Fibroblast of upper back skin (primary cell): ENCODE results near the gene TULP4.
"Not testable (repeated sequence)": the region's sequence is repeated elsewhere in the genome, so short reads cannot be mapped to it uniquely, and the experiment has no call there.

Experiments
- DNase-seq: peaks from one replicate; pipeline ENCODE4 v3.0.0-alpha.2; 2013

The TULP4 gene

DNA sequence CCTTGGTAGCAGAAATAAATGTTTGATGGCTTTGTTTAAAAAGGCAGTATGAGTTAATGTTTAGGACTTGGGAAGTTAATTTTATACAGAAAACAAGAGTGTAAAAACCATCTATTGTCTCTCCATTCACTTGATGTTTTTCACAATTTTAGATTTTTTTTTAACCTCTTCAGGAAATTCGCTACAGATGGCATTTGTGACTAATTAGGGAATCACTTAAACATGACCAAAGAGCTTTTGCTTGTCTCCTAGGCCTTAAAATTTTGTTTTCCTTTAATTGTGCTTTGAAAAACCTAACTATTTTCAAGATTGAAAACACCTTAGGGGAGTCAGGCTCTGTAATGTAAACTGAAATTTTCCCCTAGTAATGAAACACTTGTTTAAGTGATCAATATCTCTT, 17.3 kb downstream of the TULP4 start:
- DNase-seq: no peak

DNA sequence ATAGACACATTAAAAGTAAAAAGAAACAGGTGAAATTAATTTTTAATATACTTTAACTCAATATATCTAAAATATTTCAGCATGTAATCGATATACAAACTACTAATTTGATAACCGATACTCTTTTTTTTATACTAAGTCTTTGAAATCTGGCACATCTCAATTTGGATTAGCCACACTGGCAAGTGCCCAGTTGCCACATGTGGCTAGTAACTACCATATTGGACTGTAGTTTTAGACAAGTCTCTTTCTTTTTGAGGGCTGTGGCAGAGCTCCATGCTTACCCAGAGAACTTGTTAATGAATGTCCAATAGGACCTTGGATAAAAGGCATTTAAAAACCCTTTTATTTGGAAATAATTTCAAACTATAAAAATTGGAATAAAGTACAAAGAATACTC, 17.8 kb downstream of the TULP4 start:
- DNase-seq: no peak

DNA sequence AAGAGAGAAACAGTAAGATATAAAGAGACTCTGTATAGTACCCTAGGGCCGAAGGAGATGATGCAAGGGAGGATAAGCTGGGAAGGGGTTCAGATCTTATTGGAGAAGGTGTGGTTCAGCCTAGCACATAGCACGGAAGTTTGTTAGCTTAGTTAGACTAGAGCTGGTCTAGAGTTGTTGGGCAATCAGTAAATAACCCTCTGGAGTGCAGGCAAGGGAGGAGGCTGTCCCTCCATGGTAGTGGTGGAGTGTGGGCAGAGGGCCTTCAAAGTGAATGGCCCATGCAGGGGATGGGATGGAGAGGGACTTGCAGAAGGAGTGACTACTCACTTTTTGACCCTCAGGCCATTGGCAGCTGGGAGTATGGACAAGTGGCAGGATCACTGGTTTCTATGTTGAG, 20.0 kb downstream of the TULP4 start:
- no peak for DNase-seq

DNA sequence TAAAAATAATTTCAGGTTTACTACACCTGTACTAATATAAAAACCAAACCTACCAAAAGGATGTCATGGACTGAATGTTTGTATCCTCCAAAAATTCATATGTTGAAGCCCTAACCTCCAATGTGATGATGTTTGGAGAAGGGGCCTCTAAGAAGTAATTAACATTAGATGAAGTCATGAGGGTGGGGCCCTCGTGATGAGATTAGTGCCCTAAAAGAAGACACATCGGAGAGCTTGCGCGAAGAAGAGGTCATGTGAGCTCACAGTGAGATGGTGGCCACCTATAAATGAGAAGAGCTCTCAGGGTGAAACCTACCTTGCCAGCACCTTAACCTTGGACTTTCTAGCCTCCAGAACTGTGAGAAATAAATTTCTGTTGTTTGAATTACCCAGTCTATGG, 20.8 kb downstream of the TULP4 start:
- DNase-seq: no peak

DNA sequence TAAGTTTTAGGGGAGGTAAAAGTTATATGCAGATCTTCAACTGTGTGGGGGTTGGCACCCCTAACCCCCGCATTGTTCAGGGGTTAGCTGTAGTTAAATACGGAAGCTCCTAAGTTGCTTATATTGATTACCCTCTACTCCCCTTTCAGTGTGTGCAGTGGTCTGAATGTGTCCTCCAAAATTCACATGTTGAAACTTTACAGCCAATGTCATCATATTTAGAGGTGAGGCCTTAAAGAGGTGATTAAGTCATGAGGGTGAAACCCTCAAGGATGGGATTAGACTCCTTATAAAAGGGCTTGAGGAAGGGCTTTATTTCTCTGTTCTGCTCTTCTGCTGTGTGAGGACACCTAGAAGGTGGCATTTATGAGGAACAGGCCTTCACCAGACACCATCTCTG, 22.3 kb downstream of the TULP4 start:
- no peak for DNase-seq

DNA sequence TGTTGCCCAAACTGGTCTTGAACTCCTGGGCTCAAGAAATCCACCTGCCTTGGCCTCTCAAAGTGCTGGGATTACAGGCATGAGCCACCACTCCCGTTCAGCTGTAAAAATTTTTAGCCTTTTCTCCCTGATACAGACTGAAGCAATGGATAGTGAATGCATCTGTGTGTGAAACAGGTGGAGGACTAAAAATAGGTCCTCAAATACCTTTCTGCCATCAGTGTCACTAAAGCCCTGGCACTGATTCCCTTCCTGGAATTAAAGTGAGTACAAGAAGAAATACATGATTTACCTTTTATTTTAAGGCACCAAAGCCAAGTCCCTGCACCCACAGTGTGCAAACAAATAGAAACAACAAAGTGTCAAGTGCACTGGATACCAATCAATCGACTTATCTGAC, 25.1 kb downstream of the TULP4 start:
- no peak for DNase-seq

DNA sequence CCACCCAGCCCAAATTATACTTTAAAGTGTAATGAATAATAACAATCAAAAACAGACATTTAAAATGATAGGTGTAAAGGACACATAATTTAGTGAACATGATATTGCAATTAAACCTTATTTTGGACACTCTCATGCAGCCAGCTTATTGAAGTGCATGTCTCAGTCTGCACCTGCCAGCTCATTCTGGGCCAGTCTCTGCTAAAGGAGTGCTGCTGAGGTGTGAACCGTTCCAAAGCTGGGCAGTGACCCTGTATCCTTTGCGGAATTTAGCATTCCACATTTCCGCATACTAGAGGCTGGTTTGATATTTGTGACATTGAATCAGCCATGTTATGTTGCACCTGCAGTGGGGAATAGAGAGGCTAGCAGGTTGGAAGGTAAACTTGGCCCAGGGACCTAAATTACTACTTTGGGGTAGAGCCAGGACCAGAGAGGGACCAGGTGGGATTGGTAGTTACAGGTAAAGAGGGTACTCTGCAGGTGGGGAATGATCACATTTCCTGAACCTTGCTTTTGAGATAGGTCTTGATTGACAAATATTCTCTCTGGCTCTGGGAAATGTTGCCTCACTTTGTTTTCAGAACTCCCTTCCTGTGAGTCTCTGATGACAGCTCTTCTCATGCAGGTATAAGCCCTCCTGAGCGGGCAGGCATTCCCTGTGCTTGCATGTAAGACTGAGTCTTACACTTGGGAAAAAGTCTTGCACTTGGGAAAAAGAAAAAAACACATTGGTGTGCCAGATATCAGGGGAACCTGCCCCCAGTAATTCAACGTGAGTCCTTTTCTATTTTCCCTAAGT, 26.2 kb downstream of the TULP4 start:
- no peak for DNase-seq

DNA sequence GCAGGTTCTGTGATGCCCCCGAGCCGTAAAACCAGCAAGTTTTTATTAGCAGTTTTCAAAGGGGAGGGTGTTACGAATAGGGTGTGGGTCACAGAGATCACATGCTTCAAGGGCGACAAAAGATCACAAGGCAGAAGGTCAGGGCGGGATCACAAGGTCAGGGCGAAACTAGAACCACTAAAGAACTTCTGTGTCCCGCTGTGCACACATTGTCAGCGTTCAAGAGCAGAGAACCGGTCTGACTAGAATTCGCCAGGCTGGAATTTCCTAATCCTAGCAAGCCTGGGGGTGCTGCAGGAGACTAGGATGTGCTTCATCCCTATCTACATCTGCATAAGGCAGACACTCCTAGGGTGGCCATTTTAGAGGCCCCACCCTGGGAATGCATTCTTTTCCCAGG, 26.9 kb downstream of the TULP4 start:
- DNase-seq: not testable (repeated sequence)

DNA sequence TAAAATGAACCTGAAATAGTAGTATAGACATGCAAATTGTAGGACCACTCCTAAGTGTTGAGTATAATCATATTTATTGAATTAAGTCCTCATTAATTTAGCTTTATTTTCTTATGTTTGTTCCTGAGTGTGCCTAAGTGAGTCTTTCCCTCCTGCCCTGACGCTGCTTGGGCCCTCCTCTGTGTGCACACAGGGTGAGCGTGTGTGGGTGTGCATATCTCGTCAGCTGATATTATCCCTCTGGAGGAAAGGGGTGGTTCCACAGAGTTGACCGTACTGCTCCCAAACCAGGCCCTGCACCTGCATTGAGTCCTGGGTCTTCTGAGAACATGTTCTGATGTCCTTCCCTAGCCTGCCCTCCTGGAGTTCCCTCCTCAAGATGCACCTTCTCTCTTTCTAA, 28.0 kb downstream of the TULP4 start:
- DNase-seq: no peak

DNA sequence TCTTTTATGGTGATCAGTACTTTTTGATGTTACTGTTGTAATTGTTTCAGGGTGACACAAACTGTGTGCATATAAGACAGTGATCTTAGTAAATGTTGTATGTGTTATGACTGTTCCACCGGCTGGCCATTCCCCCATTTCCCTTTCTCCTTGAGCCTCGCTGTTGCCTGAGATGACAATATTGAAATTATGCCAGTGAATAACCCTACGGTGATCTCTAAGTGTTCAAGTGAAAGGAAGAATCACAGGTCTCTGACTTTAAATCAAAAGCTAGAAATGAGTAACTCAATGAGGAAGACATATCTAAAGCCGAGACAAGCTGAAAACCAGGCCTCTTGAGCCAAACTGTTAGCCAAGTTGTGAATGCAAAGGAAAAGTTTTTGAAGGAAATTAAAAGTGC, 32.3 kb downstream of the TULP4 start:
- no peak for DNase-seq

DNA sequence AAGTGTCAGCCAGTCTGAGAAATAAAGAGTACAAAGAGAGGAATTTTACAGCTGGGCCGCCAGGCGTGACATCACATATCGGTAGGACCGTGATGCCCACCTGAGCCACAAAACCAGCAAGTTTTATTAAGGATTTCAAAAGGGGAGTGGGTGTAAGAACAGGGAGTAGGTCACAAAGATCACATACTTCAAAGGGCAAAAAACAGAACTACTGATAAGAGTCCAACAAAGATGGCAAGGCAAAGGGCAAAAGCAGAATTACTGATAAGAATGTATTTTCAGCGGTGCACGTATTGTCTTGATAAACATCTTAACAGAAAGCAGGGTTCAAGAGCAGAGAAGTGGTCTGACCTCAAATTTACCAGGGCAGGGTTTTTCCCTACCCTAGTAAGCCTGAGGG, 33.2 kb downstream of the TULP4 start:
- DNase-seq: not testable (repeated sequence)

DNA sequence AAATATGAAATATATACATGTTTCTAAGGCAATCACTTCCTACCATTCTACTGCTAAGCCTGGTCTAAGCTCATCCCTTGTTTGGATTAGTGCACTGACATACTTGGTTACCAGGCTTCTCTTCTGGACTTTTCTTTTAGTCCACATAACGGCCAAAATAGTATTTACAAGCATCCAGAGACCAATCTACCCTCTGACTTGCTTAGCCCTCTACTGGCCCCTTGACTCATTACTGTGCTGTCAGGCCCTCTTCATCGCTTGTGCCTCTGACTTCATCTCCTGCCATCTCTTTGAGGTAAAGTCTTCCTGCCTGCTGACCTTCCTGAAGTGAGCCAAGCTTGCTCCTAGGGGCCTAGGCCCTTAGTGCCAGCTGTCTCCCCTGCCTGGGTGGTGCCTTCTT, 35.1 kb downstream of the TULP4 start:
- no peak for DNase-seq

DNA sequence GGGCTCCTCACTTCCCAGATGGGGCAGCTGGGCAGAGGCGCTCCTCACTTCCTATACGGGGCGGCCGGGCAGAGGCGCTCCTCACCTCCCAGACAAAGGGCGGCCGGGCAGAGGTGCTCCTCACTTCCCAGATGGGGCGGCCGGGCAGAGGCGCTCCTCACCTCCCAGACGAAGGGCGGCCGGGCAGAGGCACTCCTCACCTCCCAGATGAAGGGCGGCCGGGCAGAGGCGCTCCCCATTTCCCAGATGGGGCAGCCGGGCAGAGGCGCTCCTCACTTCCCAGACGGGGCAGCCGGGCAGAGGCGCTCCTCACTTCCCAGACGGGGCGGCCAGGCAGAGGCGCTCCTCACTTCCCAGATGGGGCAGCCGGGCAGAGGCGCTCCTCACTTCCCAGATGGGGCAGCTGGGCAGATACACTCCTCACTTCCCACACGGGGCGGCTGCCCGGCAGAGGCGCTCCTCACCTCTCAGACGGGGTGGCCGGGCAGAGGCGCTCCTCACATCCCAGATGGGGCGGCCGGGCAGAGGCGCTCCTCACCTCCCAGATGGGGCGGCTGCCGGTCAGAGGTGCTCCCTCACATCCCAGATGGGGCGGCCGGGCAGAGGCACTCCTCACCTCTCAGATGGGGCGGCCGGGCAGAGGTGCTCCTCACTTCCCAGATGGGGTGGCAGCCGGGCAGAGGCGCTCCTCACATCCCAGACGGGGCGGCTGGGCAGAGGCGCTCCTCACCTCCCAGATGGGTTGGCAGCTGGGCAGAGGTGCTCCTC, 36.7 kb downstream of the TULP4 start:
- DNase-seq: not testable (repeated sequence)

DNA sequence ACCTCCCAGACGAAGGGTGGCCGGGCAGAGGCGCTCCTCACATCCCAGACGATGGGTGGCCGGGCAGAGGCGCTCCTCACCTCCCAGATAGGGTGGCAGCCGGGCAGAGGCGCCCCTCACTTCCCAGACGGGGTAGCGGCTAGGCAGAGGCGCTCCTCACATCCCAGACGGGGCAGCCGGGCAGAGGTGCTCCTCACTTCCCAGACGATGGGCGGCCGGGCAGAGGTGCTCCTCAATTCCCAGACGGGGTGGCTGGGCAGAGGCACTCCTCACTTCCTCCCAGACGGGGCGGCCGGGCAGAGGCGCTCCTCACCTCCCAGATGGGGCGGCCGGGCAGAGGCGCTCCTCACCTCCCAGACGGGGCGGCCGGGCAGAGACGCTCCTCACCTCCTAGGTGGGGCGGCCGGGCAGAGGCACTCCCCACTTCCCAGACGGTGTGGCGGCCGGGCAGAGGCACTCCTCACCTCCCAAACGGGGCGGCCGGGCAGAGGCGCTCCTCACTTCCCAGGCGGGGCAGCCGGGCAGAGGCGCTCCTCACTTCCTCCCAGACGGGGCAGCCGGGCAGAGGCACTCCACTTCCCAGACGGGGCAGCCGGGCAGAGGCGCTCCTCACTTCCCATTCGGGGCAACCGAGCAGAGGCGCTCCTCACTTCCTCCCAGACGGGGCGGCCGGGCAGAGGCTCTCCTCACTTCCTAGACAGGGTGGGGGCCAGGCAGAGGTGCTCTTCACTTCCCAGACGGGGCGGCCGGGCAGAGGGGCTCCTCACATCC, 37.4 kb downstream of the TULP4 start:
- DNase-seq: not testable (repeated sequence)

DNA sequence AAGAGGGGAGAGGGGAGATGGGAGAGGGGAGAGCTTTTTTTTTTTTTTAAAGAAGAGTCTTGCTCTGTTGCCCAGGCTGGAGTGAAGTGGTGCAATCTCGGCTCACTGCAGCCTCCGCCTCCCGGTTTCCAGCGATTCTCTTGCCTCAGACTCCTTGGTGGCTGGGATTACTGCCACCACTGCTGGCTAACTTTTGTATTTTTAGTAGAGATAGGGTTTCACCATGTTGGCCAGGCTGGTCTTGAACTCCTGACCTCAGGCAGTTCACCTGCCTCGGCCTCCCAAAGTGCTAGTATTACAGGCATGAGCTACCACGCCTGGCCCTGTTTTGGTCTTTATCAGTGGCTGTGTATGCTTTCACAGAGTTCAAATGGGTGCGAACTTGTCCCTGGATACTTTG, 38.5 kb downstream of the TULP4 start:
- not testable (repeated sequence) for DNase-seq

DNA sequence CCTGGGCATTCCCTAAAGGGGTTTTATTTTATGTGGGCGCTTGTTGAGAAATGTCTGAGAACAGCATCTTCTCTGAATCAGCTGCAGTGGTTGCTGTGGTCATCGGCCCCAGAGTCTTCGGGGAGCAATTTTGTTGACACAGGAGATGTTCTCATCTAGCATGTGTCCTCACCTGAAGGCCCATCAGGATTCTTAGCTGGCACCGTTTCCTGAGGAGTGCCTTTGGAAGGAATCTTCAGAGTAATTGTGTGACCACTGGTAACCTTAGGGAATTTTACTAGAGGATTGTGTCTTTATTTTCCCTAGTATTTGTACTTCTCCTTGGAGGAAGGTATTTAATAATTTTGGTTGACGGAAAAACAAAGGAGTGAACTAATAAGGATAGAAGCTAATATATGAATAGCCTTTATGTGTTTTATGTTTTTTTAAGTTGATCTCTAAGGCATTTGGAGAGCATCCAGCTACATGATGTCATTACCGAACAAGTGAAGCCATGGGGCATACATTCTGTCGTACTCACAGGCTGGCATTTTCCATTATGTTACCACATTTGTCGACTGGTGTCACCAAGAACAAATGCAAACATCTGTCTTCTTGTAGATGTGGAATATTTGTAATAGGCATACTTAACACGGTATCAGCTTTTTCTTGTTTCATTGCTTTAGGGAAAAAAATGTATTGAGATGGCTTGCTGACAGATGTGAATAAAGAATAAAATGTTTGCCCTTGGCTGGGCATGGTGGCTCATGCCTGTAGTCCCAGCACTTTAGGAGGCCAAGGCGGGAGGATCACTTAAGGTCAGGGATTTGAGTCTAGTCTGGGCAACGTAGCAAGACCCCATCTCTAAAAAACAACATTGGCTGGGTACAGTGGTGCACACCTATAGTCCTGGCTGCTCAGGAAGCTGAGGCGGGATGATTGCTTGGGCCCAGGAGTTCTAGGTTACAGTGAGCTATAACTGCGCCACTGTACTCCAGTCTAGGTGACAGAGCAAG, 41.9 kb downstream of the TULP4 start:
- DNase-seq: peak; percentile 28

DNA sequence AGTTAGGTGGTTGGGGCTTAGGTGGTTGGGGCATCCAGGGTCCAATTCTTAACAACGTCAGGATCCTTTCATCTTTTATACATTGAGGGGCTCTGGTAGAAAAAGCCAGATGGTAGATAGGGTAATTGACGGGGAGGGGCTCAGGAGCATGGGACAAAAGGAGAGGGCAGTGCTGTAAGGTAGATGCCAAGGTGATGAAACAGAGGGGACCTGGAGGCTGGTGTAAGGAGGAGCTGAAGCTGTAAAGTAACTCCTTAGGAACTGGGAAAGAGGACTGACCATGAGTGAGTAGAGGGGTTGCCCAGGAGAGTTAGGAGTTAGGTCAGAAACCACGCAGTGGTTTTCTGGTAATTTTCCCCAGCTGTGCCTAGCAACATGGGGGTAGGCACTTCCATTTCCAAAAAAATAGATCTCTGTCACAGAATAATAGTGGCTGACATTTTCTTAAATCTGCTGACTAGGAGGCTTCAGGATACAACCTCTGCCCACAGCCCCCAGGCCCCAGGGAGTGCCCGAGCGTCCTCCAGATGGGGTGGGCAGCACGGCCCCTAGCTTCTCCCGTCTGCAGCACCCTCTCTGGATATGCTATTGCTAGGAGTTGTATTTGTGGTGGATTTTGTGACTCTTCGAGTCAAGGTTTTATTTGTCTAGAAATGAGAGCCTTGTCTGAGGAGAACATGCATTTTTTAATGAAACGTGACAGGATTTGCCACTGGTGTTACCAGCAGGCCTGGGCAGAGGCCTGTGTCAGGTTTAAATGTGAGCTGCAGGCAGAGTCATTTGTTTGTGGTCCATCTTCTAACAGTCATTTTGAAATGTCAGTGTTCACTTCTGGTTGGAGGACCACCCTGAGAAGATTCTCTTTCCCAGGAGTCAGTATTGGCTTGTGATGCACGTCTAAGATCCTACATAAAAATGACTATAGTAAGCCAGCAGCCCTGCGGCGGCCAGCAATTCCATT, 44.6 kb downstream of the TULP4 start:
- DNase-seq: no peak

DNA sequence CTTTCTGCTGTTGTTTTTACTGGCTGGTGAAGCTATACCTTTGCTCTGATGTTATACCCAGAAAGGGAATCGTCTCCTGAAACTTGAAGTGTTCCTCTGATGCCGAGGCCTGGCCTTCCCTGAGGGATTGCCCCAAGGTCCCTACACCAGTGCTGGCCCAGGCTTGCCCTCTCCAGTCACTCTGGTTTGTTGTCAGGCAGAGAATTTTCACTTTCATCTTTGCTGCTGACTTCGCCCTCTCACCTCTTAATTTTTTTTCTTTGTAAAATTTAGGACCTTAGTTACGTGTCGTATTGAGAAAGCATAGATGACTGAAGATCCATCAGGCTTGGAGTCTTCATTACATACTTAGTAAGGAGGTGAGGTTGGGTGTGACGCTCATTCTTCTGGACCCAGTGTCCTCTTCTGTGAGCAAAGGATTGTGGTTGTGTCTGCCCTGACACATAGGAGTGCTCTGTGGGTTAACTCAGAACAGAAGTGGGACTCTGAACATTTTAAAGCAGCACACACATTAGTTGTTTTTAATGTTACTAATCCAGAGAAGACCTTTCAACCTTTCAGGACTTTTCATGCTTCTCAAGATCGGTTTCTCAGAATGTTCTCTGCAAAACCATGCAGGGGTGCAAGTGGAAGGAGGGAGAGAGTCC, 45.4 kb downstream of the TULP4 start:
- DNase-seq: no peak

DNA sequence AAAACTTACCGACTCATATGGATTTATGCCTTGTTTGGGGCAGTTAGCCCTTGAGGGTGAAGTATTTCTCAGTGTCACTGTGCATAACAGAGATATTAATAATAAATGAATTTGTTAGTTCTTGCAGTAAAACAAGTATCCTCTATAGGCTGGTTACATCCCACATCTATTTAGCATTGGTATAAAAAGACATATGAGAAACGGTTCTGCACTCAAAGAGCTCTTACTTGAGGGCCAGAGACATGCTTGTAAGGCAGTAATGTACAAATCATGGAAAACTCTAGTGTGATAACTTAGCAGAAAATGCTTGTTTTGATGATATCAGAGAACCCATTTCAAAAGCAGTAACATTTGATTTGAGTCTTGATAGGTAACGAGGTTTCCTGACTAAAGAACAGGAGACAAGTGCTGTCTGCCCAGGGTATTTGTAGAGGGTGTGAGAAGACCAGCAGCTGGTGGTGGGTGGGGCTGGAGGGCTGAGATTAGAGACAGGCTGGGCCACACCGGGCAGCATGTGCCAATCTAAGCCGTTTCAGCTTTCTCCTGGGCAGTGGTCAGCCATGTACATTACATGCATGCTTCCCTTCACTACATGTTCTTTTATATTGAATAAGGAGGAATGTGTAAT, 46.3 kb downstream of the TULP4 start:
- no peak for DNase-seq

DNA sequence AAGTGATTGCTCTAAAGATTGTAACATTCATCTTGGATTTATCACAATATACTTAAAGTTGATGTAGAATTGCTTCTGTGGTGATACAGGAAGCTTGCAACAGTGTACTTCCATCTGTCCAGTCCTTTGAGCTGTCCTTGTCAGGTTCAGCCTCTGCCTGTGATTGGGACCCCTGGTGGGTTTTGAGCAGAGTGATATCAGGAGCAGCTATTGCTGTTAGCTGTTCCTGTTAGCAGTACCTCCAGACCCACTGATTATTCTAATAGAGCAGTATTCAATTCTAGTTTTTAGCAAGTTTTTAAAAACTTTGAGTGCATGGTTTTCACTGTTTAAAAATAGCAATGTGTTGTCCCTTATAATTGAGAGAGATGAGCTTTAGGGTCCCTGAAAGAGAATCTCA, 48.8 kb downstream of the TULP4 start:
- DNase-seq: no peak
